Measurements from ENCODE around the gene HES1. TPM values are rescaled to one million over a fixed set of nuclear protein-coding genes. Genes with fewer than 3 reads are reported as not detected.

The HES1 gene
- total and polyA plus RNA-seq, 4 donors: 5.3 to 12.5 (median 9.0) TPM

GRCh38 chr3:194136519-194137007 is 615 bp downstream of the HES1 start:
- DNase-seq (ENCODE audit: low spot score): no peak
- Histone ChIP-seq H3K36me3 (ENCODE audit: control insufficient read depth in 4 of 4, insufficient read depth in 3 of 4, low read depth in 1 of 4, low read length in 3 of 4) (peaks cover 0 to 7% (median 0%) of the 10 kb centered on the region in 4 donors), H3K9ac (ENCODE audit: low read depth in 1 of 2, low read length in 2 of 2) (peak overlapping the region; percentile 96 to 100), H3K27ac (ENCODE audit: low read depth in 1 of 2, low read length in 2 of 2) (peak overlapping the region; percentile 81 to 97), H3K4me3 (ENCODE audit: low read depth in 1 of 3, low read length in 3 of 3) (peak overlapping the region; percentile 76 to 89 (median 87)), H3K9me3 (ENCODE audit: control insufficient read depth in 4 of 4, low read length in 3 of 4) (no peaks in the 10 kb centered on the region), H3K27me3 (ENCODE audit: control insufficient read depth in 4 of 4, insufficient read depth in 4 of 4, low read length in 3 of 4) (no peaks in the 10 kb centered on the region), H3K4me1 (ENCODE audit: control insufficient read depth in 4 of 4, insufficient read depth in 4 of 4, low read length in 3 of 4) (peaks cover 13 to 47% (median 26%) of the 10 kb centered on the region in 4 donors)
- under 1% methylated on average over 17 of the region's 17 CpGs for WGBS
- no peak for TF ChIP-seq YY1 (IDR thresholded peaks at IDR 0.05)
- no peak for TF ChIP-seq FOXA1 (IDR thresholded peaks at IDR 0.05)
- no peak for TF ChIP-seq GABPA (IDR thresholded peaks at IDR 0.05 in 1 of 2, conservative IDR thresholded peaks at IDR 0.05 in 1 of 2)
- no peak for TF ChIP-seq SP1 (IDR thresholded peaks at IDR 0.05)
- TF ChIP-seq RAD21 (IDR thresholded peaks at IDR 0.05): no peak
- no peak for TF ChIP-seq EGR1 (IDR thresholded peaks at IDR 0.05; ENCODE audit: low read depth in 2 of 2)
- no peak for TF ChIP-seq NR2F2 (IDR thresholded peaks at IDR 0.05)
- TF ChIP-seq TAF1 (conservative IDR thresholded peaks at IDR 0.05): no peak
- TF ChIP-seq, protein P1, sequence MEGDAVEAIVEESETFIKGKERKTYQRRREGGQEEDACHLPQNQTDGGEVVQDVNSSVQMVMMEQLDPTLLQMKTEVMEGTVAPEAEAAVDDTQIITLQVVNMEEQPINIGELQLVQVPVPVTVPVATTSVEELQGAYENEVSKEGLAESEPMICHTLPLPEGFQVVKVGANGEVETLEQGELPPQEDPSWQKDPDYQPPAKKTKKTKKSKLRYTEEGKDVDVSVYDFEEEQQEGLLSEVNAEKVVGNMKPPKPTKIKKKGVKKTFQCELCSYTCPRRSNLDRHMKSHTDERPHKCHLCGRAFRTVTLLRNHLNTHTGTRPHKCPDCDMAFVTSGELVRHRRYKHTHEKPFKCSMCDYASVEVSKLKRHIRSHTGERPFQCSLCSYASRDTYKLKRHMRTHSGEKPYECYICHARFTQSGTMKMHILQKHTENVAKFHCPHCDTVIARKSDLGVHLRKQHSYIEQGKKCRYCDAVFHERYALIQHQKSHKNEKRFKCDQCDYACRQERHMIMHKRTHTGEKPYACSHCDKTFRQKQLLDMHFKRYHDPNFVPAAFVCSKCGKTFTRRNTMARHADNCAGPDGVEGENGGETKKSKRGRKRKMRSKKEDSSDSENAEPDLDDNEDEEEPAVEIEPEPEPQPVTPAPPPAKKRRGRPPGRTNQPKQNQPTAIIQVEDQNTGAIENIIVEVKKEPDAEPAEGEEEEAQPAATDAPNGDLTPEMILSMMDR (IDR thresholded peaks at IDR 0.05; ENCODE audit: low read depth, low read length, missing input control): no peak

DNA sequence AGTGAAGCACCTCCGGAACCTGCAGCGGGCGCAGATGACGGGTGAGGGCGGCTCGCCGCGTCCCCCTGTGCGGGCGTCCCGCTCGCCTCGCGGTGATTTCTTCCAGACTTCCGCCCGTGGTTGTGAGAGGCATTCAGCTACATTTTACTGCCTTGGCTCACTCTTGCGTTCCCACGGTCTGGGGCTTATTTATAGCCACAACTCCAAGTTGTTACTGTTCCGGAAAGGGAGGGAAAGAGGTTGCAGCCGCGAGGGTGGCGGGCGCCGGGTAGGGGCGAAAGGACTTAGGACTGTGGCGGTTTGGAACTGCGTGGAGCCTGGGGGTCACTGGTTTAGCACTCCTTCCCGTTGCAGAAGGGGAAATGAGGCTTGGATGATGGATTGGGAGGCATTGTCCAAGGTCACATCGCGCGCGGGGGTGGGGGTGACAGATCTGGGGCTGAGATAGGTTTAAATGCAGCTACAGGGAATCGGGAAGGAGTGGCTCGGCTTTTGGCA is 1.1 kb downstream of the HES1 start:
- Histone ChIP-seq H3K27ac (ENCODE audit: low read depth in 1 of 2, low read length in 2 of 2) (peak overlapping the region; percentile 81 to 97), H3K9me3 (ENCODE audit: control insufficient read depth in 4 of 4, low read length in 3 of 4) (no peaks in the 10 kb centered on the region), H3K4me3 (ENCODE audit: low read depth in 1 of 3, low read length in 3 of 3) (peak overlapping the region; percentile 76 to 89 (median 87)), H3K36me3 (ENCODE audit: control insufficient read depth in 4 of 4, insufficient read depth in 3 of 4, low read depth in 1 of 4, low read length in 3 of 4) (peaks cover 0 to 7% (median 0%) of the 10 kb centered on the region in 4 donors), H3K9ac (ENCODE audit: low read depth in 1 of 2, low read length in 2 of 2) (peak overlapping the region; percentile 96 to 100), H3K27me3 (ENCODE audit: control insufficient read depth in 4 of 4, insufficient read depth in 4 of 4, low read length in 3 of 4) (no peaks in the 10 kb centered on the region), H3K4me1 (ENCODE audit: control insufficient read depth in 4 of 4, insufficient read depth in 4 of 4, low read length in 3 of 4) (peaks cover 11 to 52% (median 26%) of the 10 kb centered on the region in 4 donors)
- peak; percentile 43 for TF ChIP-seq YY1 (IDR thresholded peaks at IDR 0.05)
- peak; percentile 8 for TF ChIP-seq FOXA1 (IDR thresholded peaks at IDR 0.05)
- TF ChIP-seq HNF4G (IDR thresholded peaks at IDR 0.05): peak; percentile 36
- TF ChIP-seq HNF4A (conservative IDR thresholded peaks at IDR 0.05): peak; percentile 69 to 76
- TF ChIP-seq RXRA (IDR thresholded peaks at IDR 0.05): no peak
- no peak for TF ChIP-seq FOXA2 (IDR thresholded peaks at IDR 0.05)
- peak; percentile 87 for TF ChIP-seq NR2F2 (IDR thresholded peaks at IDR 0.05)
- TF ChIP-seq REST (IDR thresholded peaks at IDR 0.05): no peak
- peak in 1 of 2 donors; percentile 30 for TF ChIP-seq RAD21 (IDR thresholded peaks at IDR 0.05)
- peak in 1 of 2 donors; percentile 48 for TF ChIP-seq EGR1 (IDR thresholded peaks at IDR 0.05; ENCODE audit: low read depth in 2 of 2)
- under 1% methylated on average over 34 of the region's 34 CpGs for WGBS
- DNase-seq (ENCODE audit: low spot score): peak; percentile 61
